Ovary (tissue), 3 donors: ENCODE measurements around the gene MID1.

Experiments
- CTCF ChIP-seq, 3 donors: fragments of 450-650 bp in 2 of 3; fragments of 200-600 bp in 1 of 3; IDR thresholded peaks; one replicate each; pipeline versions ENCODE4 v1.5.1 to v1.8.0; 2016 to 2022; ENCODE audit warnings: antibody characterized with exemption in 3 of 3, mild to moderate bottlenecking in 1 of 3
- EP300 ChIP-seq: sonication (generic); formaldehyde crosslinking; IDR thresholded peaks from one replicate; pipeline ENCODE4 v1.6.1; 2017; ENCODE audit warnings: antibody characterized with exemption
- donor health status: DM: no; HTN: no; CAD: no.

GRCh38 chrX:10636851-10637250 is 16.5 kb upstream of the MID1 start:
- no peak for TF ChIP-seq EP300
- no peak for TF ChIP-seq CTCF (IDR thresholded peaks at IDR 0.05)
